Inferior parietal cortex (tissue), 1 donor: Measurements from ENCODE around the gene CFL2.

ENCODE experiments used
- DNase-seq: peaks from one replicate; pipeline ENCODE4 v3.0.0-alpha.2; 2016; ENCODE audit errors: extremely low spot score

Gene CFL2

DNA sequence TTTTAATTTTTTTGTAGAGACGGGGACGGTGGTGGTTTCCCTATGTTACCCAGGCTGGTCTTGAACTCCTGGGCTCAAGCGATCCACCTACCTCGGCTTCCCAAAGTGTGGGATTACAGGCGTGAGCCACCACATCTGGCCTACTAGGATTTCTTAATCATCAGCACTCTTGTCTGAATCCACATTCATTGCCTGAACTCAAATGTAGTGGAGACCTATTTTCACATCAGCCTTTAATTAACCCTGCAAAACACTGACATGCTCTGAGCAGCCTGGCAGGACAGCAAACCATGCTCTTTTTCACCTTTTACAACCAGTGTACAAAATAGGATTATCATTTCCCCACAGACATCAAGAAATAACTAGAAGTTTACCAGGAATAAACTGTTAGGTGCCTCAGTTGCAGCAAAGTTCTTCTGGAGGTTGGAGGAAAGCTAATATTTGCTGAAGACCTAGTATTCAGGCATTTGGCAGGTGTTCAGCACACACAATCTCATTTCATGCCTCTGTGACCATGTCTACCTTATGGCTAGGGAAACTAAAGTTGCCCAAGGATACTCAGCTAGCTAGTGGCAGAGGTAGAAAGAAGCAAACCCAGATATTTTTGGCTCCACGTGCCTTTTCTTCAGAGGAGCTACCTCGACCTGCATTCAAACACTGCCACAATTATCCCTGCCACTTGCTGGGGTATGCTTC is 37.7 kb downstream of the CFL2 start:
- no peak for DNase-seq

DNA sequence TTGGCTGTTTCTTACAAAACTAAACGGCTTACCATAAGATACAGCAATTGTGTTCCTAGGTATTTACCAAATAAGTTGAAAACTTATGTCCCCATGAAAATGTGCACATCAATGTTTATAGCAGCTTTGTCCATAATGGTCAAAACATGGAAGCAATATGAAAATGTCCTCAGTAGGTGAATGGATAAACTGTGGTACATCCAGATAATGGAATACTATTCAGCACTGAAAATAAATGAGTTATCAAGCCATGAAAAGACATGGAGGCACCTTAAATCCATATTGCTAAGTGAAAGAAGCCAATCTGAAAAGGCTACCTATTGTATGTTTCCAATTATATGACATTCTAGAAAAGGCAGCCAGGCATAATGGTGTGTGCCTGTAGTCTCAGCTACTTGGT is 40.7 kb downstream of the CFL2 start:
- no peak for DNase-seq

DNA sequence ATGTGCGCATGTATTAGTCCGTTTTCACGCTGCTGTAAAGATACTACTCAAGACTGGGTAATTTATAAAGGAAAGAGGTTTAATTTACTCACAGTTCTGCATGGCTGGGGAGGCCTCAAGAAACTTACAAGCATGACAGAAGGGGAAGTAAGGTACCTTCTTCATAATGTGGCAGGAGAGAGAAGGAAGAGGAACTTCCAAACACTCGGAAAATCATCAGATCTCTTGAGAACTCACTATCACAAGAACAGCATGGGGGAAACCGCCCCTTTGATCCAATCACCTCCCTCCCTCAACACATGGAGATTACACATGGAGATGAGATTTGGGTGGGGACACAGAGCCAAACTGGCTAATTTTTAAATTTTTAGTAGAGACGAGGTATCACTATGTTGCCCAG is 42.7 kb downstream of the CFL2 start:
- no peak for DNase-seq

DNA sequence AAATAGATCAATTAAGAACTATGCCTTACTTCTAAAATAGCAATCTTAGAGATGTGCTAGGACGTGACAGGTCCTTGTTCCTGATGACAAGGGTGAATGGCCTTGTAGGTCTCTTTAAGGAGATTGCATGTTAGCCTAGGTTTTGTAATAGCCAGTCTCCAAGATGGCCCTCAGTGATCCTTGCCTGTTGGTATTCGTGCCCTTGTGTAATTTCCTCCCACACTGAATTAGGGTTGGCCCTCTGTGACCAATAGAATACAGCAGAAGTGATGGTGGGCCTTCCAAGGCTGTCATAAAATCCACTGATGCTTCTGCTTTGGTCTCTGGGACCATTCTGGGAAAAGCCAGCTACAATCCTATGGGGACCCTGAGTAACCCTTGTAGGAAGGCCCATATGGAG is 46.3 kb downstream of the CFL2 start:
- no peak for DNase-seq

DNA sequence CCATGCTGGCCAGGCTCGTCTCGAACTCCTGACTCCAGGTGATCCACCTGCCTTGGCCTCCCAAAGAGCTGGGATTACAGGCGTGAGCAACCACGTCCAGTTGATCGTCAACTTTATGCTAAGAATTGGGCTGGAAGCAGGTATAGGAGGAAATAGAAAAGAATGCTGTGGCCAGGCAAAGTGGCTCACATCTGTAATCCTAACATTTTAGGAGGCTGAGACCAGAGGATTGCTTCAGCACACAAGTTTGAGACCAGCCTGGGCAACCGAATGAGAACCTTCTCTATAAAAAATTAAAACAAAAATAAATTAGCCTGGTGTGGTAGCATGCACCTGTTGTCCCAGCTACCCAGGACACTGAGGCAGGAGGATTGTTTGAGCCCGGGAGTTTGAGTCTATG is 47.4 kb downstream of the CFL2 start:
- DNase-seq: no peak

DNA sequence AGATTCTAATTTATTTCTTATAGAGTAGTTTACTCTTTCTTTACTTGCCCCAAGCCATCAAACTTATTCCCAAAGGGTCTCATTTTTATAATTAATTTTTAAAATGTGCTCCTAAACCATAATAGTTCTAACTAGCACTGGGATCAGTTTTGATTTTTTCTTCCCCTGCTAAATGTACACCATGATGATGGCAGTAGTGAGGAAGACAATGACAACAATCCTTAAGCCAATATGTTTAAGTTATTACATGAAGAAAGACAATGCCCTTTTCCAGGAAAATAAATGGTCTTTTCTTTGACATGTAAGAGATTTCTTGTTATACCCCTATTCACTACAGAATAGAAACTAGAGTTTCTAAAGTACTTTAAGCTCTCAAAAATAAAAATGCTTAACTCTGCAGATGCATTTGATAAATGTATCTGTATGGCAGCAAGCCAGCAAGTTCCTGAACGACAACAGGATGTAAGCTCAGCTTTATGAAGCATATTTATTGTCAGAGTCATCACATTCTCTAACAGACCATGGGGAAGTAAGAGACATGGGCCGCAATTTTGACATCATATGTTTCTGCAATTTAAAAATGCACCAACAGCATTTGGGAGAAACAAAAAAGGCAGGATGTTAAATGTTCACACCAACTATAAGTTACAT is 48.5 kb downstream of the CFL2 start:
- DNase-seq: no peak

DNA sequence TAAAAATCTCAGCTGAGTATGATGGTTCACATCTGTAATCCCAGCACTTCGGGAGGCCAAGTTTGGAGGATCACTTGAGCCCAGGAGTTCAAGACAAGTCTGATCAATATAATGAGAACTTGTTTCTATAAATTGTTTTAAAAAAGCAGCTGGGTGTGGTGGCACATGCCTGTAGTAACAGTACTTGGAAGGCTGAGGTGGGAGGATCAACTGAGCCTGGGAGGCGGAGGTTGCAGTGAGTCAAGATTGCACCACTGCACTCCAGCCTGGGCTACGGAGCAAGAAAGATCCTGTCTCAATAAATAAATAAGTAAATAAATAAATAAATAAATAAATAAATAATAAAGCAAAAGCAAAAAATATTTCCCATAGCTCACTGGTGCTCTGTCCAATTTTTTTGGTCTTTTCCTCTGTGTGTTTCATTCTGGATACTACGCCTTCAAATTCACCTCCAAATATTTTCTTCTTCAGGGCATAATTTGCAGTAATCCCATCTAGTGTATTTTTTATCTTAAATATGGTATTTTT is 51.8 kb downstream of the CFL2 start:
- DNase-seq: no peak

DNA sequence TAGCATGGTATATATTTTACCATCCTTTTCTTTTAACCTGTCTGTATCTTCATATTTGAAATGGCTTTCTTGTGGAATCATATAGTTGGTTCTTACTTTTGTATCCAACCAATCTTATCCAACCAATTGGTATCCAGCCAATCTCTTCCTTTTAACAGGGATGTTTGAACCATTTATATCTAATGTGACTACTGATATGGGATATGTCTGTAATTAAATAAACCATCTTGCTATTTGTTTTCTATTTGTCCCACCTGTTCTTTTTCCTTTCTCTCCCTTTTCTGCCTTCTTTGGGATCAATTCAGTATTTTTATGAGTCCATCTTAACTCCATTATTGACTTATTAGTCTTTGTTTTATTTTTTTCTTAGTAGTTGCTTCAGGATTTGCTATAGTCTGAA is 53.6 kb downstream of the CFL2 start:
- DNase-seq: no peak
